ENCODE results near the gene TBK1.

TBK1 gene

DNA sequence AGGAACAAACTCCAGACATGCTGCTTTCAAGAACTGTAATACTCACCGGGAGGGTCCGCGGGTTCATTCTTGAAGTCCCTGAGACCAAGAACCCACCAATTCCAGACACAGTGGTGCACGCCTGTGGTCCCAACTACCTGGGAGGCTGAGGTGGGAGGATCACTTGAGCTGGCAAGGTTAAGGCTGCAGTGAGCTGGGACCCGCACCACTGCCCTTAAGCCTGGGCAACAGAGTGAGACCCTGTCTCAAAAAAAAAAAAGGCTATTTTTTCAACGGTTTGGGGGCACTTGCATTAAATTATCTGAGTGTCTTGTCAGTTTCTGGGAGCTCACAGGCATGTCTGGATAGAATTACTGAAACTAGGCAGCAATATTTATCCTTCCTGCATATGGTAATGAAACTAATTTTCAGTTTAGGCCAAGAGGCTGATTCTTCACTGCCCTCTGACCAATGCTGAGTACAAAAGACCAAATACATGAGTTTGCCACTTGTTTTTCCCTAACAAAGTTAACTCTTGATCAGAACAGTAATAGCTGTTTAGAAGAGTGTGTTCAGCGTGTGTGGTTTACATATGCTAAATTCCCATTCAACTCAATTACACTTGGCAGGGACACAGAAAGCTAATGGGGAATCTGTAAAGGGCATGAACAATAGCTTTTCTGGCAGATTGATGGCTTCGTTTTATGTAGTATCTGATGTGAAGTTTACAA is 92.6 kb downstream of the TBK1 start:
- no peak for DNase-seq (ENCODE audit: low read depth, low spot score)

DNA sequence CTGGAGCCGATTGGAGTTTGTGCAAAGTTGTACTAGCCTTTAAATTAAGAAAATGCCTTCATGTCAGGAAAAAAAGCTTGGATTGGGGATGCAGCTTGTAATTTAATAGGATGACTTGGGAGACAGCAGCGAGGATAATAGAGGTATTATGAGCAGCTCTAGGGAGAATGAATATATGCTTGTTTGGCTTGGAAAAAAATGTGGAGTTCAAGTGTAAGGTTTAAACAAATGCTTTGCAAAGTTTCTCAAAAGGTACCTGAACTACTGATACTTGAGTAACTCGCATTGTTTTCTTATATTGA is 93.1 kb downstream of the TBK1 start:
- DNase-seq (ENCODE audit: low read depth, low spot score): no peak

DNA sequence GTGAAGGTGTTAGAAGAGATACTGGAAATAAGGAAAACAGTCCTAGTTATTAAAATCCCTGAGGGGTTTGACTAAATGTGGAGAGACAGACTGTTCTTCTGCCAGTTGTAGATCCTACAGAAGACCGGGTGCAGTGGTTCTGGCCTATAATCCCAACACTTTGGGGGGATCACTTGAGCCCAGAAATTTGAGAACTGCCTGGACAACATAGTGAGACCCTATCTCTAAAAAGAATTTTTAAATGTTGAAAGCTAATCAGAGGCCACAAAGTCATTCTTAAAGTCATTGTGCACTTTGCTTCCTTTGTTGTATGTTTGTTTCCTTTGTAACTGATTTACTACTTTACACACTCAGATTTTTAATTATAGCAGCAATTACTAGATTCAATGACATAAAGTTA is 97.2 kb downstream of the TBK1 start:
- no peak for DNase-seq (ENCODE audit: low read depth, low spot score)

DNA sequence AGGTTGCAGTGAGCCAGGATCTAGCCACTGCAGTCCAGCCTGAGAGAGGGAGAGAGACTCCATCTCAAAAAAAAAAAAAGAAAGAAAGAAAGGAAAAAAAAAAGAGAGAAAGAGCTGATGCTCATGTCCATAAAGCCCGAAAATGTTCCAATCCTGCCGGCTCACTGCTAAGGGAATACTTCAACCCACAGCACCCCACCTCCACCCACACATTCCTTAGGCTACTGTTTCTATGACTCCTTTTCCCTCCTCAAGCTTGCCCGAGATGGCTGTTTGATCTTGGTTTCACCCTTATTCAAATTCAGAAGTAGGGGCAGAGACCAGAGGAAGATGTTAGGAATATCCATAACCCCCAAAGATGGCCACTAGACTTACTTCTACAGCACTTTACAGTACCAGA is 98.8 kb downstream of the TBK1 start:
- DNase-seq (ENCODE audit: low read depth, low spot score): no peak

DNA sequence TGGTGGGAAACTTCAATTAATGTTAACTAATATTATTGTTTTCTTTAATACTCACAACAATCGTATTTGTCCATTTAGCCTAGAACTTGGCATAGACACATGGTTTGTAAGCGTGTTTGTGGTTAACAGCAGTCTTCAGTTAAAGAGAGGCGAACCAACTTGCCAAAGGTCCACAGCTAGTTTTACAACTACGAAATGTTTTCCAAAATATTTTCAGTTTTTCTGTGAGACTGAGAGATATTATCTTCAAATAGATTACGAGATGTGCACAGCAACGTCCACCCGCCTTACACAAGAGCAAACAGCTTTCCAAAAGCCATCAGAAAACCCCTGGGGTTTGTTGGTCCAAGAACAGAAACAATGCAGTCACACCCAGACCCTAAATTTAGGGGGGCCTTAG is 99.8 kb downstream of the TBK1 start:
- DNase-seq (ENCODE audit: low read depth, low spot score): no peak
